AG04450 (cell line): Measurements from ENCODE around the gene IGFBP4. TPM values are rescaled to one million over a fixed set of nuclear protein-coding genes. Genes with fewer than 3 reads are reported as not detected.

Experiments used
- CTCF ChIA-PET: fragments of 300-600, 350-600 bp; formaldehyde crosslinking; extraction: SDS; loops from one replicate; lab custom pipeline; 2022; ENCODE audit warnings: antibody characterized with exemption, inconsistent platforms; lab: Charles Lee
- POLR2A ChIA-PET: fragments of 350-600 bp; formaldehyde crosslinking; extraction: SDS; loops from one replicate; lab custom pipeline; 2021; ENCODE audit warnings: antibody characterized with exemption, inconsistent platforms; lab: Yijun Ruan, JAX
- DNase-seq: peaks from one replicate; pipeline ENCODE4 v3.0.0-alpha.2; 2011; ENCODE audit warnings: low read depth, low spot score
- H3K27ac ChIP-seq: one replicate; pipeline ENCODE4 v1.5.1; 2012; ENCODE audit warnings: low read depth, low read length, control low read depth
- H3K27me3 ChIP-seq: one replicate; pipeline ENCODE4 v1.6.0; 2012; ENCODE audit warnings: low read length; ENCODE audit not compliant: control insufficient read depth, insufficient read depth
- H3K4me3 ChIP-seq: 2 replicates; pipeline ENCODE4 v1.5.1; 2011; ENCODE audit warnings: mild to moderate bottlenecking, low read depth, low read length, control low read depth
- H3K9me3 ChIP-seq: 2 replicates; pipeline ENCODE4 v1.5.1; 2012; ENCODE audit warnings: low read length; ENCODE audit not compliant: control insufficient read depth, insufficient read depth
- CTCF ChIP-seq: IDR thresholded peaks from 2 replicates; pipeline ENCODE4 v1.5.1; 2011; ENCODE audit warnings: low read depth, low read length, control low read depth, inconsistent platforms
- polyA plus RNA-seq: library from polyadenylated mRNA; depleted of rRNA; stranded (reverse); fragments of >200 nt; gene quantifications from 2 replicates; pipeline ENCODE4 v1.2.3, GENCODE V29; 2011

Gene IGFBP4
- polyA plus RNA-seq, 1 experiment, result 1,026 TPM

GRCh38 chr17:40498281-40499084, 55.2 kb downstream of the IGFBP4 start:
- no peaks in the 10 kb centered on the region for H3K27me3 ChIP-seq
- DNase-seq, result no peak
- ChIA-PET CTCF (interaction anchor here (0.8 to 2.0 kb wide), 3 partner anchors 23 to 61 kb away, joined by 3 to 12 read pairs (median 3); no protein-coding TSS in a partner anchor), POLR2A (interaction anchor here (0.6 to 3.1 kb wide), 6 partner anchors 8 to 66 kb away, joined by 3 to 11 read pairs (median 3); no protein-coding TSS in a partner anchor)
- H3K9me3 ChIP-seq, result no peaks in the 10 kb centered on the region
- H3K27ac ChIP-seq, result no peak overlapping the region
- no peak overlapping the region for H3K4me3 ChIP-seq
- TF ChIP-seq CTCF, result no peak

GRCh38 chr17:40499551-40500189, 56.4 kb downstream of the IGFBP4 start:
- Histone ChIP-seq H3K4me3 (no peak overlapping the region), H3K9me3 (no peaks in the 10 kb centered on the region; the same call in 1 of the 2 replicates), H3K27me3 (no peaks in the 10 kb centered on the region), H3K27ac (no peak overlapping the region)
- ChIA-PET CTCF (interaction anchor here (1.0 to 1.5 kb wide), 2 partner anchors 34 to 102 kb away, joined by 3 to 4 read pairs; no protein-coding TSS in a partner anchor), POLR2A (interaction anchor here (0.6 to 3.1 kb wide), 8 partner anchors 8 to 58 kb away, joined by 3 to 11 read pairs (median 4); no protein-coding TSS in a partner anchor)
- TF ChIP-seq CTCF, result no peak
- DNase-seq, result no peak

GRCh38 chr17:40500190-40500589, 56.9 kb downstream of the IGFBP4 start:
- Histone ChIP-seq H3K4me3 (no peak overlapping the region), H3K27ac (no peak overlapping the region), H3K27me3 (no peaks in the 10 kb centered on the region), H3K9me3 (no peaks in the 10 kb centered on the region; the same call in 1 of the 2 replicates)
- TF ChIP-seq CTCF, result no peak
- no peak for DNase-seq
- ChIA-PET POLR2A (interaction anchor here (0.6 to 3.1 kb wide), 3 partner anchors 21 to 58 kb away, joined by 6 to 11 read pairs (median 7); no protein-coding TSS in a partner anchor), CTCF (interaction anchor here (1.0 kb wide), 1 partner anchor 102 kb away, joined by 4 read pairs; no protein-coding TSS in a partner anchor)

- DNase-seq, result no peak
- no peaks in the 10 kb centered on the region for H3K27me3 ChIP-seq
- H3K27ac ChIP-seq, result no peak overlapping the region
- CTCF ChIA-PET, result no interaction called here
- TF ChIP-seq CTCF, result no peak
- POLR2A ChIA-PET, result no interaction called here
- no peaks in the 10 kb centered on the region; the same call in 1 of the 2 replicates for H3K9me3 ChIP-seq
- H3K4me3 ChIP-seq, result no peak overlapping the region
These were observed 57.5 kb downstream of the IGFBP4 start for GRCh38 chr17:40500709-40501108.
